ENCODE results near the gene PCSK6. TPM values are rescaled to one million over a fixed set of nuclear protein-coding genes. Genes with fewer than 3 reads are reported as not detected.

Gene PCSK6
- total RNA-seq, 1 donor from 2014 or later, result 34.7 TPM

Other genes with a start within 250 kb of the PCSK6 start
- gene CHSY1, start 237.7 kb downstream of the PCSK6 start, total RNA-seq, result 12.7 TPM
- gene SELENOS, start 212.2 kb downstream of the PCSK6 start, total RNA-seq, result 41.1 TPM
- 27.9 TPM for gene SNRPA1, start 194.5 kb downstream of the PCSK6 start, total RNA-seq
- gene TM2D3, start 162.7 kb upstream of the PCSK6 start, total RNA-seq, result 56.3 TPM
- 29.9 TPM for gene TARS3, start 234.8 kb upstream of the PCSK6 start, total RNA-seq